IMR-90 (cell line): ENCODE results near the gene CMC2. TPM values are rescaled to one million over a fixed set of nuclear protein-coding genes. Genes with fewer than 3 reads are reported as not detected.
A peak's percentile ranks its signal among the peaks of the same experiment; 100 is the strongest.

Experiments
- ATAC-seq: fragments of 200-7000 bp; cut with Tn5 transposase; 2 replicates; pipeline ENCODE4 v1.9.1; 2020; ENCODE audit warnings: low read depth, mild to moderate bottlenecking, moderate library complexity
- BruUV-seq: library from RNA; stranded (reverse); fragments of 400-500 nt; replicated peaks from 2 replicates; lab custom pipeline; 2021; lab: Mats Ljungman, UMichigan
- CTCF ChIA-PET: fragments of 300-600 bp; formaldehyde crosslinking; extraction: SDS; loops from one replicate; lab custom pipeline; 2021; ENCODE audit warnings: antibody characterized with exemption; lab: Yijun Ruan, JAX
- POLR2A ChIA-PET: fragments of 300-600 bp; sonication (Branson Sonifier 250); formaldehyde crosslinking; loops from one replicate; lab custom pipeline; 2022; ENCODE audit warnings: antibody characterized with exemption; ENCODE audit not compliant: unreplicated experiment; lab: Charles Lee
- DNase-seq: peaks from one replicate; pipeline ENCODE4 v3.0.0; 2013
- H2AFZ ChIP-seq: replicated peaks from 2 replicates; pipeline ENCODE3; 2013; ENCODE audit warnings: low read length, mild to moderate bottlenecking; ENCODE audit not compliant: poor library complexity
- H2AK5ac ChIP-seq: 2 replicates; pipeline ENCODE4 v1.6.1; 2013; ENCODE audit warnings: low read depth, low read length, inconsistent platforms
- H2AK9ac ChIP-seq: replicated peaks from 2 replicates; pipeline ENCODE3; 2013; ENCODE audit warnings: mild to moderate bottlenecking, low read depth, low read length, moderate library complexity; ENCODE audit not compliant: poor library complexity
- H2BK120ac ChIP-seq: 2 replicates; pipeline ENCODE4 v1.6.1; 2013; ENCODE audit warnings: low read depth, low read length, inconsistent platforms
- H2BK15ac ChIP-seq: 3 replicates; pipeline ENCODE4 v1.6.1; 2013; ENCODE audit warnings: low read depth, low read length, inconsistent platforms
- H2BK20ac ChIP-seq: 2 replicates; pipeline ENCODE4 v1.6.1; 2013; ENCODE audit warnings: low read depth, mild to moderate bottlenecking, inconsistent platforms, low read length, moderate library complexity
- H2BK5ac ChIP-seq: 2 replicates; pipeline ENCODE4 v1.6.1; 2013; ENCODE audit warnings: mild to moderate bottlenecking, low read depth, low read length, inconsistent platforms; ENCODE audit not compliant: poor library complexity, severe bottlenecking
- H3K14ac ChIP-seq: replicated peaks from 2 replicates; pipeline ENCODE4 v1.6.1; 2013; ENCODE audit warnings: low read depth, low read length, inconsistent platforms
- H3K18ac ChIP-seq: 2 replicates; pipeline ENCODE4 v1.6.1; 2013; ENCODE audit warnings: low read depth, low read length, control low read depth
- H3K23ac ChIP-seq: 2 replicates; pipeline ENCODE4 v1.6.1; 2013; ENCODE audit warnings: low read depth, low read length, inconsistent platforms
- H3K27ac ChIP-seq: 2 replicates; pipeline ENCODE4 v1.5.1; 2013; ENCODE audit warnings: mild to moderate bottlenecking, control low read depth, low read length; ENCODE audit not compliant: insufficient read depth
- H3K27me3 ChIP-seq: 2 replicates; pipeline ENCODE4 v1.6.1; 2013; ENCODE audit warnings: low read length; ENCODE audit not compliant: control insufficient read depth, insufficient read depth
- H3K36me3 ChIP-seq: 2 replicates; pipeline ENCODE4 v1.6.1; 2013; ENCODE audit warnings: low read length, mixed read lengths; ENCODE audit not compliant: control insufficient read depth, insufficient read depth
- H3K4ac ChIP-seq: 2 replicates; pipeline ENCODE4 v1.6.1; 2013; ENCODE audit warnings: low read depth, low read length, inconsistent platforms
- H3K4me1 ChIP-seq: 2 replicates; pipeline ENCODE4 v1.6.1; 2013; ENCODE audit warnings: low read length, mixed read lengths; ENCODE audit not compliant: control insufficient read depth, insufficient read depth
- H3K4me2 ChIP-seq: 2 replicates; pipeline ENCODE4 v1.6.1; 2013; ENCODE audit warnings: low read depth, mild to moderate bottlenecking, control low read depth, low read length, moderate library complexity
- H3K4me3 ChIP-seq: 2 replicates; pipeline ENCODE4 v1.5.1; 2013; ENCODE audit warnings: low read depth, mild to moderate bottlenecking, control low read depth, low read length, moderate library complexity; ENCODE audit not compliant: insufficient read depth
- H3K56ac ChIP-seq: 2 replicates; pipeline ENCODE4 v1.6.1; 2013; ENCODE audit warnings: low read length, inconsistent platforms; ENCODE audit not compliant: insufficient read depth; ENCODE audit errors: extremely low read depth
- H3K79me1 ChIP-seq, 2 experiments: 2 replicates each; pipeline ENCODE4 v1.6.1; 2013; ENCODE audit warnings: low read length in 2 of 2, inconsistent platforms in 1 of 2, low read depth in 1 of 2
- H3K9ac ChIP-seq: 2 replicates; pipeline ENCODE4 v1.6.1; 2013; ENCODE audit warnings: low read depth, low read length, control low read depth
- H3K9me1 ChIP-seq: 2 replicates; pipeline ENCODE4 v1.6.1; 2013; ENCODE audit warnings: low read length, inconsistent platforms; ENCODE audit not compliant: insufficient read depth
- H3K9me3 ChIP-seq: 2 replicates; pipeline ENCODE4 v1.6.1; 2013; ENCODE audit warnings: low read length; ENCODE audit not compliant: control insufficient read depth, insufficient read depth
- H4K20me1 ChIP-seq: 2 replicates; pipeline ENCODE4 v1.6.1; 2013; ENCODE audit warnings: low read length, inconsistent platforms; ENCODE audit not compliant: insufficient read depth
- H4K5ac ChIP-seq: 2 replicates; pipeline ENCODE4 v1.6.1; 2013; ENCODE audit warnings: mild to moderate bottlenecking, low read depth, low read length, control low read depth
- H4K8ac ChIP-seq, 2 experiments: 2 replicates each; pipeline ENCODE4 v1.6.1; 2013; ENCODE audit warnings: low read depth in 2 of 2, low read length in 2 of 2, control low read depth in 1 of 2, inconsistent platforms in 1 of 2
- H4K91ac ChIP-seq: 2 replicates; pipeline ENCODE4 v1.6.1; 2013; ENCODE audit warnings: low read depth, low read length, inconsistent platforms; ENCODE audit not compliant: insufficient read depth
- BHLHE40 ChIP-seq: fragments of 150-350 bp; IDR thresholded peaks from 2 replicates; pipeline ENCODE4 v1.6.1; 2016; ENCODE audit warnings: mild to moderate bottlenecking, low read depth, low read length
- CEBPB ChIP-seq: IDR thresholded peaks from 2 replicates; pipeline ENCODE4 v1.6.1; 2012; ENCODE audit warnings: low read depth, low read length, improper control_type of control experiment
- CHD1 ChIP-seq: IDR thresholded peaks from 2 replicates; pipeline ENCODE4 v1.6.1; 2012; ENCODE audit warnings: low read depth, low read length, improper control_type of control experiment
- CTCF ChIP-seq: conservative IDR thresholded peaks from 2 replicates; pipeline ENCODE4 v1.5.1; 2012; ENCODE audit warnings: mild to moderate bottlenecking, low read depth, low read length, improper control_type of control experiment
- ELK1 ChIP-seq: fragments of 150-350 bp; IDR thresholded peaks from 2 replicates; pipeline ENCODE4 v1.6.1; 2016; ENCODE audit warnings: low read depth, mild to moderate bottlenecking, low read length, moderate library complexity, borderline replicate concordance
- FOS ChIP-seq: fragments of 150-350 bp; IDR thresholded peaks from 2 replicates; pipeline ENCODE4 v1.6.1; 2016; ENCODE audit warnings: low read depth, low read length
- MAZ ChIP-seq: IDR thresholded peaks from 2 replicates; pipeline ENCODE4 v1.6.1; 2012; ENCODE audit warnings: low read depth, mild to moderate bottlenecking, low read length, improper control_type of control experiment, moderate library complexity, borderline replicate concordance
- MXI1 ChIP-seq: IDR thresholded peaks from 2 replicates; pipeline ENCODE4 v1.6.1; 2012; ENCODE audit warnings: low read depth, mild to moderate bottlenecking, low read length, moderate library complexity, borderline replicate concordance
- NFE2L2 ChIP-seq: fragments of 150-350 bp; IDR thresholded peaks from 2 replicates; pipeline ENCODE4 v1.6.1; 2016; ENCODE audit warnings: low read depth, mild to moderate bottlenecking, low read length
- POLR2A ChIP-seq: IDR thresholded peaks from 2 replicates; pipeline ENCODE4 v1.6.1; 2012; ENCODE audit warnings: mild to moderate bottlenecking, low read depth, low read length
- RAD21 ChIP-seq: IDR thresholded peaks from 2 replicates; pipeline ENCODE4 v1.6.1; 2012; ENCODE audit warnings: low read length, improper control_type of control experiment
- RCOR1 ChIP-seq: IDR thresholded peaks from 2 replicates; pipeline ENCODE4 v1.6.1; 2012; ENCODE audit warnings: mild to moderate bottlenecking, low read length, improper control_type of control experiment; ENCODE audit not compliant: insufficient replicate concordance
- RFX5 ChIP-seq: IDR thresholded peaks from 2 replicates; pipeline ENCODE4 v1.8.0; 2012; ENCODE audit warnings: low read depth, mild to moderate bottlenecking, low read length, moderate library complexity
- SMC3 ChIP-seq: fragments of 150-350 bp; IDR thresholded peaks from 2 replicates; pipeline ENCODE4 v1.6.1; 2016; ENCODE audit warnings: low read depth, mild to moderate bottlenecking, antibody characterized with exemption, low read length, moderate library complexity
- USF2 ChIP-seq: fragments of 150-350 bp; IDR thresholded peaks from 2 replicates; pipeline ENCODE4 v1.6.1; 2017; ENCODE audit warnings: mild to moderate bottlenecking, antibody characterized with exemption, low read length, low read depth
- WGBS, 2 experiments: methylation state at CpG; one replicate each; pipeline versions ENCODE4 v1.1.5 to v1.1.7; 2013; ENCODE audit warnings: missing lambda C conversion rate in 2 of 2; ENCODE audit not compliant: insufficient read length in 1 of 2; ENCODE audit errors: extremely low coverage in 2 of 2; 5-methylcytosine and 5-hydroxymethylcytosine counted together
- dilution Hi-C: fragments of 300-500 bp; cut with HindIII; formaldehyde crosslinking; loops from one replicate; pipeline ENCODE4 v1.14.3; 2018; ENCODE audit warnings: low sequenced_read_pairs; ENCODE audit not compliant: unreplicated experiment
- in situ Hi-C: fragments of 300-500 bp; cut with MboI; formaldehyde crosslinking; loops from 3 replicates; pipeline ENCODE4 v1.14.3; 2019; ENCODE audit warnings: low sequenced_read_pairs, inconsistent platforms, mixed read lengths
- intact Hi-C: fragments of 100-400 bp; cut with micrococcal nuclease; formaldehyde crosslinking; loops from 2 replicates; pipeline ENCODE4 v1.10.0; 2022
- polyA plus RNA-seq, 3 experiments: library from polyadenylated mRNA; depleted of rRNA; stranded (reverse); fragments of >200 nt; gene quantifications; 2 replicates each; pipeline ENCODE4 v1.2.3, GENCODE V29; 2012; ENCODE audit warnings: low replicate concordance in 1 of 3
- total RNA-seq: library from RNA; depleted of rRNA; stranded (reverse); fragments of >200 nt; gene quantifications from 2 replicates; pipeline ENCODE4 v1.2.3, GENCODE V29; 2012

CMC2 gene
- total and polyA plus RNA-seq, 2 of the 4 experiments (the other 2 are of a cell fraction), result 57.0 to 104 TPM

GRCh38 chr16:80992676-80993293 lies 13.9 kb downstream of the CMC2 start:
- Histone ChIP-seq H3K9me1 (no peaks in the 10 kb centered on the region; the same call in 1 of the 2 replicates), H2AFZ (no peak overlapping the region), H3K18ac (peak overlapping the region; percentile 72; the same call in 1 of the 2 replicates), H2BK5ac (peak overlapping the region; percentile 93), H3K4ac (peak overlapping the region; percentile 65), H3K27me3 (no peaks in the 10 kb centered on the region), H3K4me1 (peaks cover 13% of the 10 kb centered on the region), H2BK20ac (peak overlapping the region; percentile 44), H2AK5ac (no peak overlapping the region), H3K56ac (peak overlapping the region; percentile 67), H2BK120ac (peak overlapping the region; percentile 66), H3K9me3 (no peaks in the 10 kb centered on the region), H4K91ac (peak overlapping the region; percentile 70; the same call in 1 of the 2 replicates), H3K36me3 (no peaks in the 10 kb centered on the region; the same call in 1 of the 2 replicates), H3K4me3 (peak overlapping the region; percentile 35; the same call in 1 of the 2 replicates), H4K20me1 (no peaks in the 10 kb centered on the region; the same call in 1 of the 2 replicates), H3K9ac (peak overlapping the region; percentile 69), H3K4me2 (peak overlapping the region; percentile 94), H2AK9ac (no peak overlapping the region), H4K8ac (peak overlapping the region in 1 of 2 experiments; percentile 65; a peak in 2 of 4 replicates), H3K14ac (peak overlapping the region; percentile 71; the same call in 1 of the 2 replicates), H3K27ac (peak overlapping the region; percentile 86), H3K23ac (peak overlapping the region; percentile 82; the same call in 1 of the 2 replicates), H3K79me1 (peaks cover 28 to 47% of the 10 kb centered on the region in 2 experiments), H2BK15ac (peak overlapping the region; percentile 34; the same call in 1 of the 3 replicates), H4K5ac (no peak overlapping the region; the same call in 1 of the 2 replicates)
- no TSS peak for BruUV-seq
- dilution Hi-C loops (no loop called here), intact Hi-C loops (no loop called here), in situ Hi-C loops (no loop called here)
- DNase-seq, result no peak
- POLR2A ChIA-PET, result no interaction called here
- CTCF ChIA-PET, result no interaction called here
- peak; percentile 6; the same call in 1 of the 2 replicates for ATAC-seq
- no CpG with 5 or more reads among the region's 3 CpGs for WGBS, 2 experiments
- TF ChIP-seq FOS (no peak), ELK1 (no peak), RAD21 (no peak), MXI1 (no peak), NFE2L2 (no peak), RFX5 (no peak), CTCF (no peak), SMC3 (no peak), BHLHE40 (no peak), CHD1 (no peak), USF2 (no peak), CEBPB (no peak), MAZ (no peak), RCOR1 (no peak), POLR2A (no peak)
